GM19468 (cell line): Measurements from ENCODE around the gene INPP5B.
"Not testable (repeated sequence)": the region's sequence is repeated elsewhere in the genome, so short reads cannot be mapped to it uniquely, and the experiment has no call there.

ENCODE experiments used
- ATAC-seq: cut with Tn5 transposase; IDR thresholded peaks from one replicate; pipeline ENCODE4 v1.9.1; 2021; ENCODE audit warnings: mild to moderate bottlenecking, moderate library complexity, moderate number of reproducible peaks; ENCODE audit not compliant: unreplicated experiment; ENCODE audit errors: extremely low read depth

The INPP5B gene

GRCh38 chr1:37915476-37916093, 31.3 kb downstream of the INPP5B start:
- no peak for ATAC-seq

GRCh38 chr1:37914719-37915475, 32.0 kb downstream of the INPP5B start:
- no peak for ATAC-seq

- ATAC-seq = not testable (repeated sequence)
These were observed 35.4 kb downstream of the INPP5B start for GRCh38 chr1:37911478-37911877.

DNA sequence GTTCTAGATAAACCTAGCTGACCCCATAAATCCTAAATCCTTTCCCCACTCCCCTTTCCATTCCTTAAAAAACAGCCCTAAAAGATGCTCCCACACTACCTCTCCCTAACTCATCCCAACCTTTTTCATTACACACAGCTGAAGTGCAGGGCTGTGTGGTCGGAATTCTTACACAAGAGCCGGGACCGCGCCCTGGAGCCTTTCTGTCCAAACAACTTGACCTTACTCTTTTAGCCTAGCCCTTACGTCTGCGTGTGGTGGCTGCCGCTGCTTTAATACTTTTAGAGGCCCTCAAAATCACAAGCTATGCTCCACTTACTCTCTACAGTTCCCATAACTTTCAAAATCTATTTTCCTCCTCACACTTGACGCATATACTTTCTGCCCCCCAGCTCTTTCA, 36.0 kb downstream of the INPP5B start:
- ATAC-seq = not testable (repeated sequence)

DNA sequence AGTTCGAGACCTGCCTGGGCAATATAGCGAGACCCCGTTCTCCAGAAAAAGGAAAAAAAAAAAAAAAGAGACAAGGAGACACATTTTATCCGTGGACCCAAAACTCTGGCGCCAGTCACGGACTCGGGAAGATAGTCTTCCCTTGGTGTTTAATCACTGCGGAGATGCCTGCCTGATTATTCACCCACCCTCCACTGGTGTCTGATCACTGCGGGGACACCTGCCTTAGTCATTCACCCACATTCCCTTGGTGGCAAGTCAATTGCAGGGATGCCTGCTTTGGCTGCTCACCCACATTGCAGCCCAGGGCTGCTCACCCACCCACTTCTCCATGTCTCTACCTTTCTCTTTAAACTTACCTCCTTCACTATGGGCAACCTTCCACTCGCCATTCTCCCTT, 38.3 kb downstream of the INPP5B start:
- ATAC-seq = not testable (repeated sequence)

DNA sequence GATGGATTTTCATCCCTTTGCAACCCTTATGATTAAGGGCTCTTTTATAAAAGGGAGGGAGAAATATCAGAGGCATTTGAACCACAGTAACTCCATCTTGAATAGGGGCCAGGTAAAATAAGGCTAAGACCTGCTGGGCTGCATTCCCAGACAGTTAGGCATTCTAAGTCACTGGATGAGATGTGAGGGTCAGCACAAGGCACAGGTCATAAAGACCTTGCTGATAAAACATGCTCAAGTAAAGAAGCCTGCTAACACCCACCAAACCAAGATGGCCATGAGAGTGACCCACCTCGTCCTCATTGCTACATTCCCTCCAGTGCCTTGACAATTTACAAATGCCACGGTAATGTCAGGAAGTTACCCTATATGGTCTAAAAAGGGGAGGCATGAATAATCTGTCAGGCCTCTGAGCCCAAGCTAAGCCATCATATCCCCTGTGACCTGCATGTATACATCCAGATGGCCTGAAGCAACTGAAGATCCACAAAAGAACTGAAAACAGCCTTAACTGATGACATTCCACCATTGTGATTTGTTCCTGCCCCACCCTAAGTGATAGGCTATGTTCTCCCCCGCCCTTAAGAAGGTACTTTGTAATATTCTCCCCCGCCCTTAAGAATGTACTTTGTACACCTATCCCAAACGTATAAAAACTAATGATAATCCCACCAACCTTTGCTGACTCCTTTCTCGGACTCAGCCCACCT, 39.3 kb downstream of the INPP5B start:
- not testable (repeated sequence) for ATAC-seq

- not testable (repeated sequence) for ATAC-seq
These were observed 40.3 kb downstream of the INPP5B start for GRCh38 chr1:37906591-37906990.

DNA sequence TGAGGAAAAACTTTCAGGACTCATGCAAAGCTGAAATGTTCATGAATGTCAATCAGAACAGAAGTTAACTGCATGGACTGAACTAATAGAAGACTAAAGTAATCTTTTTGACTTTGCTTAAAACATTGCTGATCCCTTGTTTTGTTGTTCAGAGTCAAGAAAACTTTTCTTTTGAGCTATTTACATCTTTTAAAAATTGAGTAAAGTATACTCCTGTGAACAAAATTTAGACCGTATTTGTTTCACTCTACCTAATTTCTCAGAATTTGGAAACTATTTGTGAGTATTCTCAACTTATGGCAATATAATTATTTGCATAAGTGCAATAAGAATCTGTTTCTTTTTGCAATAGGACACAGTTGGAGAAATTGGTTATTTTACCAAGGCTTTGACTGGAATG, 41.1 kb downstream of the INPP5B start:
- no peak for ATAC-seq

DNA sequence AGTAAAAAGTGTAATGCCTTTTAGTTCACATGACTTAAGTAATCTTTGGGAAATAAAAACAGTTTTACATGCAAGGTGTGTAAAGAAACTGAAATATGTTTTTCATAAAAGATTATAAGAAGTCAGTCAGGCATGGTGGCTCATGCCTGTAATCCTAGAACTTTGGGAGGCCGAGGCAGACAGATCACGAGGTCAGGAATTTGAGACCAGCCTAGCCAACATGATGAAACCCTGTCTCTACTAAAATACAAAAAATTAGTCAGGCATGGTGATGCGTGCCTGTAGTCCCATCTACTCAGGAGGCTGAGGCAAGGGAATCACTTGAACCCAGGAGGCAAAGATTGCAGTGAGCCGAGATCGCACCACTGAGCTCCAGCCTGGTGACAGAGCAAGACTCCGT, 42.9 kb downstream of the INPP5B start:
- ATAC-seq = not testable (repeated sequence)

DNA sequence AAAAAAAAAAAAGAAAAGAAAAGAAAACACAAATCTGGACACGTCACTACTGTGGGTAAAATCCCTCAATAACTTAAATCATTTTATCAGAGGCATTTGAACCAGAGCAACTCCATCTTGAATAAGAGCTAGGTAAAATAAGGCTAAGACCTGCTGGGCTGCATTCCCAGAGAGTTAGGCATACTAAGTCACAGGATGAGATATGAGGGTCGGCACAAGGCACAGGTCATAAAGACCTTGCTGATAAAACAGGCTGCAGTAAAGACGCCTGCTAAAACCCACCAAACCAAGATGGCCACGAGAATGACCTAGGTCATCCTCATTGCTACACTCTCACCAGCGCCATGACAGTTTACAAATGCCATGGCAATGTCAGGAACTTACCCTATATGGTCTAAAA, 43.9 kb downstream of the INPP5B start:
- no peak for ATAC-seq

- no peak for ATAC-seq
These were observed 45.0 kb downstream of the INPP5B start for GRCh38 chr1:37901893-37902225.

DNA sequence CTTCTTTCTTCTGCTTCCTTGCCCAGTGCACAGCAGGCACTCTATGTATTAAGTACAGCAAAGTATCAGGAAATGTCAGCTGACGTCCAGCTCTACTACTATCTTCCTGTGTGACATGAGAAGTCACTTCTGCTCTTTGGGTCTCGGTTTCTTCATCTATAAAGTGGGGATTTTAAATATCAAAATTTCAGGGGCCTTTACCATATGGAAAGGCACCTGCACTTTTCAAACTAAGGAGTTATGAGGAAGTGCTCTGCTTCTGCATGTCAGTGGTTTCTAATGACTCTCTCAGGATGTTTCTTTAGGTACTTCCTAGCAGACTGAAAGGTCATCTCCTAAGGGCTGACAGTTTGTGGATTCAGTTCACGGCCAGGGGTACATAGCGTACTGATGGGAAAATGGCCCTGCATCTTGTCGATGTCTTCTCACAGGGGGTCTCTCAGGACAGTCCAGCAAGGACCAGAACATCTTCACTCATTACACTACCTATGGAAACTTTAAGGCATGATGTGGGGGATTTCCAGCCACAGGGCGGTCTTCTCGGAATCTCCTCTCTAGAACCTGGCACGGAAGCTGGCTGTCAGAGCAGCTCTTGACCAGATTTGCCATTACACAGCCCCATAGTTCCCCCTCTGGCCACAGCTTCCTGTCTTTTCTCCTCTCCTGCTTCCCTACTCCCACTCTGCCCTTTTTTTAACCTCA, 45.5 kb downstream of the INPP5B start:
- no peak for ATAC-seq

DNA sequence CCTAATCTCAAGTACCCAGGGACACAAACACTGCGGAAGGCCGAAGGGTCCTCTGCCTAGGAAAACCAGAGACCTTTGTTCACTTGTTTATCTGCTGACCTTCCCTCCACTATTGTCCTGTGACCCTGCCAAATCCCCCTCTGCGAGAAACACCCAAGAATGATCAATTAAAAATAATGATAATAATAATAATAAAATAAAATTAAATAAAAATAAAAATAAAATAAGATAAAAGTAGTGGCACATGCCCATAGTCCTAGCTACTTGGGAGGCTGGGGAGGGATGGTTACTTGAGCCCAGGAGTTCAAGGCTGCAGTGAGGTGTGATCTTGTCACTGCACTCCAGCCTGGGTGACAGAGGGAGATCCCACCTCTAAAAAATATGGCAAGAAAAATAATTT, 49.3 kb downstream of the INPP5B start:
- ATAC-seq = not testable (repeated sequence)

GRCh38 chr1:37893673-37894072, 53.2 kb downstream of the INPP5B start:
- no peak for ATAC-seq

DNA sequence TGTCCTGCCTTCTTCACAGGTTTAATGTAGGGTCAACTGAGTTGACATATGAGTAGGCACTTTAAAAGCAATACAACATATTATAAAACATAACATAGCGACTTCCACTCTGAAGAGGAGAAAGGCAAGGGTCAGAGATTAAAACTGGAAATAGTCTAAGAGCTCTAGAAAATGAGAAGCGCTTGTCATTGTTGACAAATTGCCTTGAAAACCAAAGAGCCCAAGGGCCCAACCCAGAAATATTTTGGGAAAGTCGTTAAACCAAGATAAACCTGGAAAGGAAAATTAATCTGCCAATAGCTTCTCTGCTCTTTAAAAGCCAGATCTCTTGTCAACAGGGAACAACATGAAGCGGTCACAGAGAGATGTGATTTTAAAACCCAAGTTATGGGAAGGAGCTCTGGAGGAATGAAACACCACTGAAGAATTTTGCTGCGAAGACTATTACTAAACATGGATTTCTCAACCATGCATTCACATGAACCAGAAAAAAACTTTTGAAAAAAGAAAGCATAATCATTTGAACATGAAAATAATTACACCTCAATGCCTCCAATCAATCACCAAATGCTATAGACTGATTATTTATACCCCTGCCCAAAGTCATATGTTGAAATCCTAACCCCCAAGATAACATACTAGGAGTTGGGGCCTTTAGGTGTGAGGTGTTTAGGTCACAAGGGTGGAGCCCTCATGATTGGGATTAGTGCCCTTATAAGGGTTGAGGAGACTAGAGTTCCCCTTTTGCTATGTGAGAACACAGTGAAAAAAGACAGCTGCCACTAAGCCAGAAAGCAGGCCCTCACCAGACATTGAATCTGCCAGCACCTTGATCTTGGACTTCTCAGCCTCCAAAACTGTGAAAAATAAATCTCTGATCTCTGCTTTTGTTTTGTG, 54.5 kb downstream of the INPP5B start:
- ATAC-seq = no peak

GRCh38 chr1:37890378-37891014, 56.4 kb downstream of the INPP5B start:
- no peak for ATAC-seq

DNA sequence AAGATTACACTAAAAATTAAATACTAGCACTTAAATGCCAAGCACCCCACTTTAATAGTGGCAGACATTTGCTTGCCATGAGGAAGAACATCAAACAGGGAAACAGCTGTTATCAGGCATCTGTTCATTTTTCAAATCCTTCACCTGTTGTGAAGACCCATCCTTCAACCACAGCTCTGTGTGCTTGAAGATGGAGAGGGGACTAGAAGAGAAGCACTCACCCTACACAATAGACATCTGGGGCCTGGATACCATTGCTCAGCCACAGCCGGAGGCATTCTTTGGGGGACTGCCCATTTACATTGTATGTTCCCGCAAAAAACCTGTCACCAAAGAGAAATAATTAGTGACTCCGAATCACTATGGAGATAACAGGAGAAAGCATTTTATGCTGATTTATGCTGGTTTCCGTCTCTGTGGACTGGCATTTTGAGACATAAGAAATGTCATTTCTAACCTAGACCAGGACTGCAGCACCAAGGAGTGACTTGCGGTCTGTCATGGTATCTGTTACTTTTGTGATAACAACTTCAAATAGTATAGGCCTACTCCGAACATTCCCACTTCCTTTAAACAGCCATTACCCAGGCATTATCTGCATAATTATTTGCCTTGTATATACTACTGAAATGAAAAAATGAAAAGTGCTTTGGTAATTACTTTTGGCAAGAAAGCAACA, 58.7 kb downstream of the INPP5B start:
- ATAC-seq = no peak

GRCh38 chr1:37884145-37884544, 62.7 kb downstream of the INPP5B start:
- ATAC-seq = no peak

- ATAC-seq = no peak
These were observed 63.2 kb downstream of the INPP5B start for GRCh38 chr1:37883671-37884070.
